ENCODE data around the gene MAJIN. TPM values are rescaled to one million over a fixed set of nuclear protein-coding genes. Genes with fewer than 3 reads are reported as not detected.

MAJIN gene
- total RNA-seq, 2 donors from 2014 or later = 7.4 TPM; not detected in 1

GRCh38 chr11:64932324-64932723 lies 39.6 kb downstream of the MAJIN start:
- intact Hi-C loops (cut with DNase I) = no loop called here
- Histone ChIP-seq H3K27ac (no peak overlapping the region), H3K4me3 (no peak overlapping the region), H3K27me3 (replicated peaks; ENCODE audit: insufficient read depth) (no peaks in the 10 kb centered on the region), H3K9me3 (no peaks in the 10 kb centered on the region), H3K4me1 (replicated peaks) (no peaks in the 10 kb centered on the region), H3K36me3 (peaks cover 0 to 8% of the 10 kb centered on the region in 2 donors)
- TF ChIP-seq POLR2AphosphoS5 (IDR thresholded peaks at IDR 0.05) (no peak), POLR2A (IDR thresholded peaks at IDR 0.05) (no peak), CTCF (IDR thresholded peaks at IDR 0.05) (no peak)
- WGBS = 95% methylated on average over 5 of the region's 5 CpGs
- no peak for DNase-seq (ENCODE audit: low spot score)

DNA sequence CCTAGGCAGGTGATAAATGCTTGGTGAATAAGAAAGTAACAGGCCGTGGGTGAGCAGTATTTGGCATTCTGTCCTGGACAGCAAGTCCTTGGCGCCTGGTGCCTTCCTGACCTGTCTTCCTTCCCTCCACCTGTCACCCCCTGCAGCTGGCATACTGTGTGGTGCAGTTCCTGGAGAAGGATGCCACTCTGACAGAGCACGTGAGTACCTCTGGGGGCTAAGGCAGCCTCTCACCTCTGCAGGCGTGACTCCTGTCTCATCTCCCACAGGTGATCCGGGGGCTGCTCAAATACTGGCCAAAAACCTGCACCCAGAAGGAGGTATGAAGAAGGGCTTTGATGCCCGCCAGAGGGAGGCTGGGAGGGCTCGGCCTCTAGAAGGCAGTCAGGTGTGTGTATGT lies 40.6 kb downstream of the MAJIN start:
- H3K9me3 ChIP-seq = no peaks in the 10 kb centered on the region
- H3K27me3 ChIP-seq (replicated peaks; ENCODE audit: insufficient read depth) = no peaks in the 10 kb centered on the region
- DNase-seq (ENCODE audit: low spot score) = no peak
- no peak for TF ChIP-seq CTCF (IDR thresholded peaks at IDR 0.05)
- TF ChIP-seq POLR2AphosphoS5 (IDR thresholded peaks at IDR 0.05) = no peak
- no peak for TF ChIP-seq POLR2A (IDR thresholded peaks at IDR 0.05)
- H3K4me3 ChIP-seq = no peak overlapping the region
- 94% methylated on average over 7 of the region's 7 CpGs for WGBS
- no peaks in the 10 kb centered on the region for H3K4me1 ChIP-seq (replicated peaks)
- intact Hi-C loops (cut with DNase I) = no loop called here
- H3K27ac ChIP-seq = no peak overlapping the region
- H3K36me3 ChIP-seq = peaks cover 0 to 8% of the 10 kb centered on the region in 2 donors

- Histone ChIP-seq H3K9me3 (no peaks in the 10 kb centered on the region), H3K4me1 (replicated peaks) (peaks cover 5% of the 10 kb centered on the region), H3K4me3 (no peak overlapping the region), H3K27me3 (replicated peaks; ENCODE audit: insufficient read depth) (no peaks in the 10 kb centered on the region), H3K27ac (no peak overlapping the region), H3K36me3 (peaks cover 0 to 8% of the 10 kb centered on the region in 2 donors)
- WGBS = 91% methylated on average over 6 of the region's 6 CpGs
- TF ChIP-seq POLR2A (IDR thresholded peaks at IDR 0.05) (no peak), POLR2AphosphoS5 (IDR thresholded peaks at IDR 0.05) (no peak)
- no peak for DNase-seq (ENCODE audit: low spot score)
- intact Hi-C loops (cut with DNase I) = no loop called here
Observed at GRCh38 chr11:64930340-64930739, 41.6 kb downstream of the MAJIN start.

DNA sequence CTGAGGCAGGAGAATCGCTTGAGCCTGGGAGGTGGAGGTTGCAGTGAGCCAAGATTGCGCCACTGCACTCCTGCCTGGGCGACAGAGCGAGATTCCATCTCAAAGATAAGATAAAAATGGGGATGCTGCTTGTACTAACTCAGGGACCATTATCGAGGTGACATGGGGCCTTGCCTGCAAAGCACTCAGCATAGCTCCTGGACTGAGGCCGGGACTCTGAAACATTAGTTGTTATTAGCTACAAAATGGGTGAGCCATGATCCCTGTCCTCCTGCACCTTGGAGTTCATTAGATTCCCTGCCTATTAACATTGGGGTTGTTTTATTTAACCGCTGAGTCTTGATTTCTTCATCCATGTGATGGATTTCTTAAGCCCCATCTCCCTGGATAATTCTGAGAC lies 42.3 kb downstream of the MAJIN start:
- TF ChIP-seq CTCF (IDR thresholded peaks at IDR 0.05) (no peak), POLR2A (IDR thresholded peaks at IDR 0.05) (no peak), POLR2AphosphoS5 (IDR thresholded peaks at IDR 0.05) (no peak)
- Histone ChIP-seq H3K4me1 (replicated peaks) (peaks cover 7% of the 10 kb centered on the region), H3K9me3 (no peaks in the 10 kb centered on the region), H3K36me3 (peaks cover 0 to 8% of the 10 kb centered on the region in 2 donors), H3K4me3 (no peak overlapping the region), H3K27me3 (replicated peaks; ENCODE audit: insufficient read depth) (no peaks in the 10 kb centered on the region), H3K27ac (no peak overlapping the region)
- intact Hi-C loops (cut with DNase I) = no loop called here
- DNase-seq (ENCODE audit: low spot score) = no peak
- 90% methylated on average over 7 of the region's 7 CpGs for WGBS

DNA sequence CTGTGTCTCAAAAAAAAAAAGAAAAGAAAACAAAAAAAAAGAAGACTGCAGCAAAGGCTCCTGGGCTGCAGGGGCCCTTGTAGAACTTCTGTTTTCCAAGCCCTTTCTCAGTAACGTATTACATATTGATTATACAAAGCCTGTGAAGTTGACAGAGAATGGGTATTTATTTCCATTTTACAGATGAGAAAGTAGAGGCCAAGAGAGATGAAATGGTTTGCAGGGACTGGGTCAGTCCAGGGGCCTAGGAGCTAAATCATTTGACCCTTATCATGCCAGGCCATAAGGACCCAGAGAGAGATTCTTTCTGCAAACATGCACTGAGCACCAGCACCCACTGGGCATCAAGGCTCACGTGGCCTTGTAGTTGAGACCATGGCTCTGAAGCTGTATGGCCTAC lies 43.0 kb downstream of the MAJIN start:
- no peaks in the 10 kb centered on the region for H3K27me3 ChIP-seq (replicated peaks; ENCODE audit: insufficient read depth)
- no peaks in the 10 kb centered on the region for H3K9me3 ChIP-seq
- 91% methylated on average over 2 of the region's 2 CpGs for WGBS
- H3K4me1 ChIP-seq (replicated peaks) = peaks cover 7% of the 10 kb centered on the region
- no peak overlapping the region for H3K27ac ChIP-seq
- DNase-seq (ENCODE audit: low spot score) = no peak
- intact Hi-C loops (cut with DNase I) = no loop called here
- H3K4me3 ChIP-seq = no peak overlapping the region
- TF ChIP-seq CTCF (IDR thresholded peaks at IDR 0.05) (no peak), POLR2AphosphoS5 (IDR thresholded peaks at IDR 0.05) (no peak), POLR2A (IDR thresholded peaks at IDR 0.05) (no peak)
- H3K36me3 ChIP-seq = peaks cover 0 to 8% of the 10 kb centered on the region in 2 donors

Measured in prostate gland (tissue), 2 donors.